GM23338 (cell line): Measurements from ENCODE around the gene MTRF1L. TPM values are rescaled to one million over a fixed set of nuclear protein-coding genes. Genes with fewer than 3 reads are reported as not detected.

Experiments used
- ATAC-seq: fragments of 200-7000 bp; cut with Tn5 transposase; 3 replicates; pipeline ENCODE4 v1.9.1; 2020
- DNase-seq: peaks from one replicate; pipeline ENCODE4 v3.0.0-alpha.2; 2015; ENCODE audit warnings: low spot score
- H2AFZ ChIP-seq: fragments of 200-600 bp; sonication (generic); 2 replicates; pipeline ENCODE4 v1.8.0; 2016; ENCODE audit warnings: antibody characterized with exemption, mild to moderate bottlenecking, moderate library complexity
- H3F3A ChIP-seq: fragments of 200-600 bp; sonication (generic); replicated peaks from 2 replicates; pipeline ENCODE4 v1.8.0; 2017; ENCODE audit warnings: antibody characterized with exemption, mixed run types, low read depth
- H3K27ac ChIP-seq: fragments of 200-600 bp; sonication (generic); 2 replicates; pipeline ENCODE4 v1.6.1; 2016; ENCODE audit warnings: low read depth
- H3K27me3 ChIP-seq: fragments of 200-600 bp; sonication (generic); 2 replicates; pipeline ENCODE4 v1.8.0; 2016; ENCODE audit warnings: mild to moderate bottlenecking, mixed run types, moderate library complexity; ENCODE audit not compliant: insufficient read depth
- H3K36me3 ChIP-seq: fragments of 200-600 bp; sonication (generic); 2 replicates; pipeline ENCODE4 v1.8.0; 2016; ENCODE audit warnings: mild to moderate bottlenecking; ENCODE audit not compliant: insufficient read depth
- H3K4me1 ChIP-seq: fragments of 200-600 bp; sonication (generic); 2 replicates; pipeline ENCODE4 v1.8.0; 2016; ENCODE audit warnings: mild to moderate bottlenecking, moderate library complexity; ENCODE audit not compliant: insufficient read depth
- H3K4me2 ChIP-seq: fragments of 200-600 bp; sonication (generic); 2 replicates; pipeline ENCODE4 v1.7.1; 2017; ENCODE audit warnings: mixed run types
- H3K4me3 ChIP-seq: fragments of 200-600 bp; sonication (generic); 2 replicates; pipeline ENCODE4 v1.6.1; 2016; ENCODE audit warnings: mixed run types
- H3K79me2 ChIP-seq: fragments of 200-600 bp; sonication (generic); replicated peaks from 2 replicates; pipeline ENCODE4 v1.8.0; 2017; ENCODE audit warnings: mild to moderate bottlenecking; ENCODE audit not compliant: insufficient read depth
- H3K9me2 ChIP-seq: fragments of 200-600 bp; sonication (generic); 2 replicates; pipeline ENCODE4 v1.8.0; 2017; ENCODE audit not compliant: insufficient read depth
- H4K20me1 ChIP-seq: fragments of 200-600 bp; sonication (generic); replicated peaks from 2 replicates; pipeline ENCODE4 v1.8.0; 2017; ENCODE audit warnings: mild to moderate bottlenecking; ENCODE audit not compliant: insufficient read depth
- H3K27ac Mint-ChIP-seq: 2 replicates; pipeline ENCODE4 v1.8.0; 2020; ENCODE audit warnings: inconsistent platforms, mild to moderate bottlenecking, moderate library complexity, mixed read lengths
- H3K27me3 Mint-ChIP-seq: 3 replicates; pipeline ENCODE4 v1.8.0; 2022; ENCODE audit warnings: low read depth, mild to moderate bottlenecking, moderate library complexity, mixed read lengths, inconsistent platforms; ENCODE audit not compliant: insufficient read depth, poor library complexity
- H3K36me3 Mint-ChIP-seq: 3 replicates; pipeline ENCODE4 v1.8.0; 2021; ENCODE audit warnings: low read depth, mild to moderate bottlenecking, inconsistent platforms, moderate library complexity, mixed read lengths
- H3K4me1 Mint-ChIP-seq: 3 replicates; pipeline ENCODE4 v1.8.0; 2020; ENCODE audit warnings: mild to moderate bottlenecking, inconsistent platforms, mixed read lengths
- H3K4me3 Mint-ChIP-seq: 3 replicates; pipeline ENCODE4 v1.8.0; 2021; ENCODE audit warnings: moderate library complexity, mild to moderate bottlenecking, inconsistent platforms, mixed read lengths
- H3K9me3 Mint-ChIP-seq: 3 replicates; pipeline ENCODE4 v1.8.0; 2020; ENCODE audit warnings: moderate library complexity, mild to moderate bottlenecking, inconsistent platforms, mixed read lengths
- CREB1 ChIP-seq: fragments of 250-450 bp; sonication (Bioruptor Pico); IDR thresholded peaks from 2 replicates; pipeline ENCODE4 v1.5.0; 2020; ENCODE audit warnings: low read depth, mild to moderate bottlenecking, moderate library complexity
- EZH2 ChIP-seq: fragments of 200-600 bp; sonication (generic); IDR thresholded peaks from one replicate; pipeline ENCODE4 v1.8.0; 2017; ENCODE audit warnings: antibody characterized with exemption, mild to moderate bottlenecking, low read depth; ENCODE audit not compliant: unreplicated experiment
- ZNF114 ChIP-seq: fragments of 250-450 bp; sonication (Bioruptor Pico); IDR thresholded peaks from 2 replicates; pipeline ENCODE4 v1.5.0; 2020; ENCODE audit warnings: mild to moderate bottlenecking, moderate library complexity
- polyA plus RNA-seq: library from polyadenylated mRNA; unstranded; fragments of >200 nt; fragmentation: Nextera tagmentation; extraction: Ambion mirVana; gene quantifications from 2 replicates; pipeline ENCODE4 v1.2.1, GENCODE V29; 2016
- total RNA-seq: library from RNA; depleted of rRNA; stranded (reverse); fragments of >200 nt; shearing (Covaris generic); gene quantifications from 2 replicates; pipeline ENCODE4 v1.2.3, GENCODE V29; 2014
- TF ChIP-seq, protein P1 (sequence below): IDR thresholded peaks from 2 replicates; pipeline ENCODE4 v1.6.1; 2016; ENCODE audit warnings: antibody characterized with exemption
- TF ChIP-seq, protein P2 (sequence below), 2 experiments: fragments of 200-600 bp in 1 of 2; sonication (generic) in 1 of 2; conservative IDR thresholded peaks; 2 replicates each; pipeline versions ENCODE4 v1.5.1 to v1.6.1; 2016 to 2017; ENCODE audit warnings: antibody characterized with exemption in 2 of 2, low read depth in 2 of 2, mild to moderate bottlenecking in 2 of 2, moderate library complexity in 1 of 2
- TF ChIP-seq, protein P3 (sequence below): IDR thresholded peaks from one replicate; pipeline ENCODE4 v1.6.1; 2018; ENCODE audit warnings: antibody characterized with exemption; ENCODE audit not compliant: unreplicated experiment
- TF ChIP-seq, protein P4 (sequence below): fragments of 250-450 bp; sonication (Bioruptor Pico); IDR thresholded peaks from 2 replicates; pipeline ENCODE4 v1.5.0; 2020; ENCODE audit warnings: mild to moderate bottlenecking, moderate library complexity

Gene MTRF1L
- total and polyA plus RNA-seq, 2 experiments from 2014 or later, result 20.5 to 28.3 TPM

DNA sequence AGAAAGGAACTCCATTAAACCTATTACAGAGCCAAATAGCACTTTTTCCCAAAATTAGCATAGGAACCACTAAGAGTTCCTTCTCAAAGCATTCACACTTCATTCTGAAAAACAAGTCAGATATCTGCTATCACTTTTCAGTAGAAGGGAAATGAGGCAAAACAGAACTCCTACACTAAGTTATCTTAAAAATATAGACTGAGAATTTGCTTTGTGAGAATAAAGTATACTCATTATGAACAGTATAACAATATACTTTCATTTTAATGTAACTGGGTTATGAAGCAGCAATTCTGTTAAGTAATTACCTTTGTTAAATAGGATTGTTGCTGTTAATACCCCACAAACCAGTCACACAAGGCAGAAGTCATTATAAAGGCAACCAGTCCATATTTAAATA lies 8.7 kb downstream of the MTRF1L start:
- Mint-ChIP-seq H3K4me1 (no peaks in the 10 kb centered on the region), H3K36me3 (peaks cover 46% of the 10 kb centered on the region), H3K27ac (no peak overlapping the region), H3K9me3 (no peaks in the 10 kb centered on the region), H3K27me3 (peaks cover 2% of the 10 kb centered on the region), H3K4me3 (no peak overlapping the region)
- Histone ChIP-seq H3K4me1 (no peaks in the 10 kb centered on the region), H3K4me2 (no peak overlapping the region), H3K4me3 (no peak overlapping the region), H4K20me1 (peaks cover 49% of the 10 kb centered on the region), H3F3A (no peaks in the 10 kb centered on the region), H3K27me3 (no peaks in the 10 kb centered on the region), H3K9me2 (no peaks in the 10 kb centered on the region), H3K79me2 (peaks cover 88% of the 10 kb centered on the region), H2AFZ (no peak overlapping the region), H3K36me3 (peaks cover 44% of the 10 kb centered on the region; the same call in 1 of the 2 replicates), H3K27ac (no peak overlapping the region)
- TF ChIP-seq EZH2 (no peak), CREB1 (CRISPR knock-in tag) (no peak), ZNF114 (CRISPR knock-in tag) (no peak)
- TF ChIP-seq, protein P1, sequence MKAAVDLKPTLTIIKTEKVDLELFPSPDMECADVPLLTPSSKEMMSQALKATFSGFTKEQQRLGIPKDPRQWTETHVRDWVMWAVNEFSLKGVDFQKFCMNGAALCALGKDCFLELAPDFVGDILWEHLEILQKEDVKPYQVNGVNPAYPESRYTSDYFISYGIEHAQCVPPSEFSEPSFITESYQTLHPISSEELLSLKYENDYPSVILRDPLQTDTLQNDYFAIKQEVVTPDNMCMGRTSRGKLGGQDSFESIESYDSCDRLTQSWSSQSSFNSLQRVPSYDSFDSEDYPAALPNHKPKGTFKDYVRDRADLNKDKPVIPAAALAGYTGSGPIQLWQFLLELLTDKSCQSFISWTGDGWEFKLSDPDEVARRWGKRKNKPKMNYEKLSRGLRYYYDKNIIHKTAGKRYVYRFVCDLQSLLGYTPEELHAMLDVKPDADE, result no peak
- TF ChIP-seq, protein P2, sequence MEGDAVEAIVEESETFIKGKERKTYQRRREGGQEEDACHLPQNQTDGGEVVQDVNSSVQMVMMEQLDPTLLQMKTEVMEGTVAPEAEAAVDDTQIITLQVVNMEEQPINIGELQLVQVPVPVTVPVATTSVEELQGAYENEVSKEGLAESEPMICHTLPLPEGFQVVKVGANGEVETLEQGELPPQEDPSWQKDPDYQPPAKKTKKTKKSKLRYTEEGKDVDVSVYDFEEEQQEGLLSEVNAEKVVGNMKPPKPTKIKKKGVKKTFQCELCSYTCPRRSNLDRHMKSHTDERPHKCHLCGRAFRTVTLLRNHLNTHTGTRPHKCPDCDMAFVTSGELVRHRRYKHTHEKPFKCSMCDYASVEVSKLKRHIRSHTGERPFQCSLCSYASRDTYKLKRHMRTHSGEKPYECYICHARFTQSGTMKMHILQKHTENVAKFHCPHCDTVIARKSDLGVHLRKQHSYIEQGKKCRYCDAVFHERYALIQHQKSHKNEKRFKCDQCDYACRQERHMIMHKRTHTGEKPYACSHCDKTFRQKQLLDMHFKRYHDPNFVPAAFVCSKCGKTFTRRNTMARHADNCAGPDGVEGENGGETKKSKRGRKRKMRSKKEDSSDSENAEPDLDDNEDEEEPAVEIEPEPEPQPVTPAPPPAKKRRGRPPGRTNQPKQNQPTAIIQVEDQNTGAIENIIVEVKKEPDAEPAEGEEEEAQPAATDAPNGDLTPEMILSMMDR (conservative IDR thresholded peaks at IDR 0.05; ENCODE audit: low read depth in 2 of 2), result no peak
- TF ChIP-seq, protein P3, sequence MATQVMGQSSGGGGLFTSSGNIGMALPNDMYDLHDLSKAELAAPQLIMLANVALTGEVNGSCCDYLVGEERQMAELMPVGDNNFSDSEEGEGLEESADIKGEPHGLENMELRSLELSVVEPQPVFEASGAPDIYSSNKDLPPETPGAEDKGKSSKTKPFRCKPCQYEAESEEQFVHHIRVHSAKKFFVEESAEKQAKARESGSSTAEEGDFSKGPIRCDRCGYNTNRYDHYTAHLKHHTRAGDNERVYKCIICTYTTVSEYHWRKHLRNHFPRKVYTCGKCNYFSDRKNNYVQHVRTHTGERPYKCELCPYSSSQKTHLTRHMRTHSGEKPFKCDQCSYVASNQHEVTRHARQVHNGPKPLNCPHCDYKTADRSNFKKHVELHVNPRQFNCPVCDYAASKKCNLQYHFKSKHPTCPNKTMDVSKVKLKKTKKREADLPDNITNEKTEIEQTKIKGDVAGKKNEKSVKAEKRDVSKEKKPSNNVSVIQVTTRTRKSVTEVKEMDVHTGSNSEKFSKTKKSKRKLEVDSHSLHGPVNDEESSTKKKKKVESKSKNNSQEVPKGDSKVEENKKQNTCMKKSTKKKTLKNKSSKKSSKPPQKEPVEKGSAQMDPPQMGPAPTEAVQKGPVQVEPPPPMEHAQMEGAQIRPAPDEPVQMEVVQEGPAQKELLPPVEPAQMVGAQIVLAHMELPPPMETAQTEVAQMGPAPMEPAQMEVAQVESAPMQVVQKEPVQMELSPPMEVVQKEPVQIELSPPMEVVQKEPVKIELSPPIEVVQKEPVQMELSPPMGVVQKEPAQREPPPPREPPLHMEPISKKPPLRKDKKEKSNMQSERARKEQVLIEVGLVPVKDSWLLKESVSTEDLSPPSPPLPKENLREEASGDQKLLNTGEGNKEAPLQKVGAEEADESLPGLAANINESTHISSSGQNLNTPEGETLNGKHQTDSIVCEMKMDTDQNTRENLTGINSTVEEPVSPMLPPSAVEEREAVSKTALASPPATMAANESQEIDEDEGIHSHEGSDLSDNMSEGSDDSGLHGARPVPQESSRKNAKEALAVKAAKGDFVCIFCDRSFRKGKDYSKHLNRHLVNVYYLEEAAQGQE, result no peak
- TF ChIP-seq, protein P4, sequence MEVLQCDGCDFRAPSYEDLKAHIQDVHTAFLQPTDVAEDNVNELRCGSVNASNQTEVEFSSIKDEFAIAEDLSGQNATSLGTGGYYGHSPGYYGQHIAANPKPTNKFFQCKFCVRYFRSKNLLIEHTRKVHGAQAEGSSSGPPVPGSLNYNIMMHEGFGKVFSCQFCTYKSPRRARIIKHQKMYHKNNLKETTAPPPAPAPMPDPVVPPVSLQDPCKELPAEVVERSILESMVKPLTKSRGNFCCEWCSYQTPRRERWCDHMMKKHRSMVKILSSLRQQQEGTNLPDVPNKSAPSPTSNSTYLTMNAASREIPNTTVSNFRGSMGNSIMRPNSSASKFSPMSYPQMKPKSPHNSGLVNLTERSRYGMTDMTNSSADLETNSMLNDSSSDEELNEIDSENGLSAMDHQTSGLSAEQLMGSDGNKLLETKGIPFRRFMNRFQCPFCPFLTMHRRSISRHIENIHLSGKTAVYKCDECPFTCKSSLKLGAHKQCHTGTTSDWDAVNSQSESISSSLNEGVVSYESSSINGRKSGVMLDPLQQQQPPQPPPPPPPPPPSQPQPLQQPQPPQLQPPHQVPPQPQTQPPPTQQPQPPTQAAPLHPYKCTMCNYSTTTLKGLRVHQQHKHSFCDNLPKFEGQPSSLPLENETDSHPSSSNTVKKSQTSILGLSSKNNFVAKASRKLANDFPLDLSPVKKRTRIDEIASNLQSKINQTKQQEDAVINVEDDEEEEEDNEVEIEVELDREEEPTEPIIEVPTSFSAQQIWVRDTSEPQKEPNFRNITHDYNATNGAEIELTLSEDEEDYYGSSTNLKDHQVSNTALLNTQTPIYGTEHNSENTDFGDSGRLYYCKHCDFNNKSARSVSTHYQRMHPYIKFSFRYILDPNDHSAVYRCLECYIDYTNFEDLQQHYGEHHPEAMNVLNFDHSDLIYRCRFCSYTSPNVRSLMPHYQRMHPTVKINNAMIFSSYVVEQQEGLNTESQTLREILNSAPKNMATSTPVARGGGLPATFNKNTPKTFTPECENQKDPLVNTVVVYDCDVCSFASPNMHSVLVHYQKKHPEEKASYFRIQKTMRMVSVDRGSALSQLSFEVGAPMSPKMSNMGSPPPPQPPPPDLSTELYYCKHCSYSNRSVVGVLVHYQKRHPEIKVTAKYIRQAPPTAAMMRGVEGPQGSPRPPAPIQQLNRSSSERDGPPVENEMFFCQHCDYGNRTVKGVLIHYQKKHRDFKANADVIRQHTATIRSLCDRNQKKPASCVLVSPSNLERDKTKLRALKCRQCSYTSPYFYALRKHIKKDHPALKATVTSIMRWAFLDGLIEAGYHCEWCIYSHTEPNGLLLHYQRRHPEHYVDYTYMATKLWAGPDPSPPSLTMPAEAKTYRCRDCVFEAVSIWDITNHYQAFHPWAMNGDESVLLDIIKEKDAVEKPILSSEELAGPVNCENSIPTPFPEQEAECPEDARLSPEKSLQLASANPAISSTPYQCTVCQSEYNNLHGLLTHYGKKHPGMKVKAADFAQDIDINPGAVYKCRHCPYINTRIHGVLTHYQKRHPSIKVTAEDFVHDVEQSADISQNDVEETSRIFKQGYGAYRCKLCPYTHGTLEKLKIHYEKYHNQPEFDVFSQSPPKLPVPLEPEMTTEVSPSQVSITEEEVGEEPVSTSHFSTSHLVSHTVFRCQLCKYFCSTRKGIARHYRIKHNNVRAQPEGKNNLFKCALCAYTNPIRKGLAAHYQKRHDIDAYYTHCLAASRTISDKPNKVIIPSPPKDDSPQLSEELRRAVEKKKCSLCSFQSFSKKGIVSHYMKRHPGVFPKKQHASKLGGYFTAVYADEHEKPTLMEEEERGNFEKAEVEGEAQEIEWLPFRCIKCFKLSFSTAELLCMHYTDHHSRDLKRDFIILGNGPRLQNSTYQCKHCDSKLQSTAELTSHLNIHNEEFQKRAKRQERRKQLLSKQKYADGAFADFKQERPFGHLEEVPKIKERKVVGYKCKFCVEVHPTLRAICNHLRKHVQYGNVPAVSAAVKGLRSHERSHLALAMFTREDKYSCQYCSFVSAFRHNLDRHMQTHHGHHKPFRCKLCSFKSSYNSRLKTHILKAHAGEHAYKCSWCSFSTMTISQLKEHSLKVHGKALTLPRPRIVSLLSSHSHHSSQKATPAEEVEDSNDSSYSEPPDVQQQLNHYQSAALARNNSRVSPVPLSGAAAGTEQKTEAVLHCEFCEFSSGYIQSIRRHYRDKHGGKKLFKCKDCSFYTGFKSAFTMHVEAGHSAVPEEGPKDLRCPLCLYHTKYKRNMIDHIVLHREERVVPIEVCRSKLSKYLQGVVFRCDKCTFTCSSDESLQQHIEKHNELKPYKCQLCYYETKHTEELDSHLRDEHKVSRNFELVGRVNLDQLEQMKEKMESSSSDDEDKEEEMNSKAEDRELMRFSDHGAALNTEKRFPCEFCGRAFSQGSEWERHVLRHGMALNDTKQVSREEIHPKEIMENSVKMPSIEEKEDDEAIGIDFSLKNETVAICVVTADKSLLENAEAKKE, result no peak
- DNase-seq (no peak), ATAC-seq (no peak)
